GM12801 (cell line): Measurements from ENCODE around the gene WDR91.

Experiments used
- TF ChIP-seq, protein P1 (sequence below): IDR thresholded peaks from one replicate; pipeline ENCODE4 v1.5.1; 2011; ENCODE audit warnings: control low read depth; ENCODE audit not compliant: insufficient read length; ENCODE audit errors: extremely low read depth

The WDR91 gene

DNA sequence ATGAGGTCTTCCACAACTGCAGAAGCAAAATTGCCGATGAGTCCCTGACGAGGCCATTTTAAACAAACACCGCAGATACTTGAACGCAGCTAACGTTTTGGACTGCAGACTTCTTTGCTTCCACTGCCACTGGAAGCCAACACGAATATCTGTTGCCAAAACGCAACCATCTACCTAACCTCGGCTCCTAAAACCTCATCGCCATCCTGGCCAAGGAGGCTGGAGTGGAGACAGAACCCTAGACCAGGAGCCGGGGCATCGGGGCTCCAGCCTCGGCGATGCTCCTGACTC is 493 bp downstream of the WDR91 start:
- TF ChIP-seq, protein P1, sequence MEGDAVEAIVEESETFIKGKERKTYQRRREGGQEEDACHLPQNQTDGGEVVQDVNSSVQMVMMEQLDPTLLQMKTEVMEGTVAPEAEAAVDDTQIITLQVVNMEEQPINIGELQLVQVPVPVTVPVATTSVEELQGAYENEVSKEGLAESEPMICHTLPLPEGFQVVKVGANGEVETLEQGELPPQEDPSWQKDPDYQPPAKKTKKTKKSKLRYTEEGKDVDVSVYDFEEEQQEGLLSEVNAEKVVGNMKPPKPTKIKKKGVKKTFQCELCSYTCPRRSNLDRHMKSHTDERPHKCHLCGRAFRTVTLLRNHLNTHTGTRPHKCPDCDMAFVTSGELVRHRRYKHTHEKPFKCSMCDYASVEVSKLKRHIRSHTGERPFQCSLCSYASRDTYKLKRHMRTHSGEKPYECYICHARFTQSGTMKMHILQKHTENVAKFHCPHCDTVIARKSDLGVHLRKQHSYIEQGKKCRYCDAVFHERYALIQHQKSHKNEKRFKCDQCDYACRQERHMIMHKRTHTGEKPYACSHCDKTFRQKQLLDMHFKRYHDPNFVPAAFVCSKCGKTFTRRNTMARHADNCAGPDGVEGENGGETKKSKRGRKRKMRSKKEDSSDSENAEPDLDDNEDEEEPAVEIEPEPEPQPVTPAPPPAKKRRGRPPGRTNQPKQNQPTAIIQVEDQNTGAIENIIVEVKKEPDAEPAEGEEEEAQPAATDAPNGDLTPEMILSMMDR, result no peak

DNA sequence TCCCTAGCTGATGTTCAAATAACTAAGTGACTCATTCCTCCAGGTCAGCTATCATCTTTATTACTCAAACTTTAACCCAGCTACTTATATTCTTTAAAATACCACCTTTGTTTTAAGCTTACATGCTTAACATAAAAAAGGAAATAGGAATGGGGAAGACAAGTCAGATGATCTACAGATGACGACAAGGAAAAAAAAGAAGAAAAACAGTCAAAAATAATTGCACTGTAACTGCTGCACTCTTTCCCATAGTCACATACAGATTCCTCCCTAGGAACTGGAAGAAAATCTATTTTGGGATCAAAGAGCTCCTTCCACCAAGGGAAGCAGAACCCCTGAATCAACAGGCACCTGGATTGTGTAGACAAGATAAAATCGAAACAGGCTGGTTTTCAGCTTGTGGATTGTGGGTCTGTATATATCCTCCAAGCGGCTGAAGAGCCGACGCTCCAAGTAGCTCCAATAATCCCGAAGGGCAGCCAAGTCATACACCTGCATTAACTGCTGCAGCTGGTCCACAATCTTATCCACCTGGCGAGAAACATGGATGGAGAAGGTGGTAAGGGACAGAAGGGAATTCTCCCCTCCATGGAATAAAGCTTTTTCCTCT is 2.0 kb downstream of the WDR91 start:
- TF ChIP-seq, protein P1, result no peak

DNA sequence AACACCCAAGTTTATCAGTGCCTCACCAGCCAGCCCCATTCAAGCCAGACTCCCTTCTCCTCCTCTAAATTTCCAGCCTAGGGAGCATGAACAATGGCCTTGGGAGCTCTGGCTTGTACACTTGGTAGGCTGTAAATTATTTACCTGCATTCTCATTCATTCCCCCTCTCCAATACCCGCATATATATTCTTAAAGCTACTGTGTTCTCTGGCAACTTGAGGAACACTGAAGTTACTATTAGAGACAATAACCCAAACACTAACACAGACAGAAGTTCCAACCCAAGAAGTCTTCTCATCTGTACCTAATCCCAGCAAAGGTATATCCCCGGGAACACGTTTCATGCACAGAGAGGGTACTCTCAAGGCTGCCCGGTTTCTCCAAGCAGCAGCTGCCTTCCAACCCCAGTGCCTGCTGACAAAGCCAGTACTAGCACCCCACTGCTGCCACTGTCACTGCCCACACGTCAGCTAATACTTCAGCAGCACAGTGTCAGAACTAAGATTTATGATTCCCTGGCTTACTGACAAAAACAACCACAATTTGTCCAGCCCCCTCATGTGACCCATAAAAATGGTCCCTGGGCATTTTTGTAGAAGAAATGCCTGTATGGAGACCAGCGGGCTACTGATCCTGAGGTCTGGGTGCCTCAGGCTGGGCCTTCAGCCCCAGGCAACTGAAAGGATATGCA is 3.1 kb downstream of the WDR91 start:
- TF ChIP-seq, protein P1, result no peak

GRCh38 chr7:135207406-135208101 is 3.8 kb downstream of the WDR91 start:
- TF ChIP-seq, protein P1, result no peak

DNA sequence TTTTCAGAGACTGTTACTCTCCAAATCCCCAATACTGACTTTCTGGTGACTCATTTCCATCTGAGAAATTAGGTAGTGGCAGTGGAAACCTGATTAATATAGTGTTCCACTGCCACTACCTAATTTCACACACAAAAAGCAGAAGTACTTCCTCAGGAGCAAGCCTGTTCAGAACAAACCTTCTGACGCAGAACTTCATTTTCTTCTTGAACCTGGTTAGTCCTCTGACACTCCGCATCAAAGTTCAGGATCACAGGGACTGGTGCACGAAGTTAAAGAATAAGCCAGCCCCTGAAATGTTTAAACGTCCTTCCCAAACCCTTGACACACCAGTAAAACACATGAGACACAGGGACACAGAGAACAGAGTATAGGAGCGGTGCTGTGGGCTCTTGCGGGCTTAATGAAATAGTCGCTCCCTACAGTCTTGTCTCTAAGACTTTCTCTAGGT is 4.4 kb downstream of the WDR91 start:
- TF ChIP-seq, protein P1, result no peak

GRCh38 chr7:135205850-135206249 is 5.5 kb downstream of the WDR91 start:
- TF ChIP-seq, protein P1, result no peak

GRCh38 chr7:135204876-135205275 is 6.5 kb downstream of the WDR91 start:
- TF ChIP-seq, protein P1, result no peak
